ENCODE data around the gene OR5AS1.
"Not testable (repeated sequence)": the region's sequence is repeated elsewhere in the genome, so short reads cannot be mapped to it uniquely, and the experiment has no call there.

The OR5AS1 gene

DNA sequence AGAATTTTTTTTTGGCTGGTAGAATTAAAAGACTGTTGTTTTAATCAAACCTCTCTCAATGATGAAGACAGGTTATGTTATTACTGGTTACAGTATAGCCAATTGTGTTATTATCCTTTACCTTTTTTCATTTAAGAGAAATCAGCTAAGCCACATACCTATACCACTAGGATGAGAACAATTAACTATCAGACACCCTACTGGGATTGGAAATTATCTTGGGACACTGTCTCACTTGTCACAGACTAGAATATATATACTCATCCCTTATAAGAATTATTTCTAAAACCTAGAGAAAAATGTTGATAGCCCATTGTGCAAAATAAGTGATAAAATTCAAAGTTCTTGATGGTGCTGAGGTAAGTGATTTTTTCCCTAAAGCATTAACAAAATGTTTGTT is at the start of gene OR5AS1:
Gene OR5AS1, plus strand, starts transcription at position 301 of the 400 bp plus-strand sequence. CDS start 2,765 bp downstream, outside the sequence.
- DNase-seq (ENCODE audit: extremely low read depth in 1 of 2, low read depth in 1 of 2), result no peak

DNA sequence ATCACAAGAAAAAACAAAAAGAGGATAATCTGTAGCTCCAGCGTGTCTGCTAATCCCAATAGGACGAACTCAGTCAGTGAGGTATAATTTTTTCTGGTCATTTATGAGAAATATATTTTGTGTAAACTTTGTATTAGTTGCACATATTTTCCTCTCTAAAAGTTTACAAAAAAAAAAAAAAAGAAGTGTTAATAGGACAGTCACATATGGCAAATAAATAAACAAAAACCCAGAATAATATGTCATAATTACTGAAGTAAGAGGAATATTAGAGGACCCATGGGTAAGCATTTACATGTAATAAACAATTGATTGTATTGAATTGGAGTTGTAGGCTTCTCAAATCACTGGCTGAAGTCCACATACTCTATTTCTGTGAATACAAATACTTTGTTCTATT is 32.9 kb upstream of the OR5AS1 start, which contains the start of gene OR5F1:
Gene OR5F1, minus strand, starts transcription at position 101 of the 400 bp plus-strand sequence. Its CDS starts 0 bp downstream, at position 101.
- no peak for DNase-seq (ENCODE audit: extremely low read depth in 1 of 2, low read depth in 1 of 2)

DNA sequence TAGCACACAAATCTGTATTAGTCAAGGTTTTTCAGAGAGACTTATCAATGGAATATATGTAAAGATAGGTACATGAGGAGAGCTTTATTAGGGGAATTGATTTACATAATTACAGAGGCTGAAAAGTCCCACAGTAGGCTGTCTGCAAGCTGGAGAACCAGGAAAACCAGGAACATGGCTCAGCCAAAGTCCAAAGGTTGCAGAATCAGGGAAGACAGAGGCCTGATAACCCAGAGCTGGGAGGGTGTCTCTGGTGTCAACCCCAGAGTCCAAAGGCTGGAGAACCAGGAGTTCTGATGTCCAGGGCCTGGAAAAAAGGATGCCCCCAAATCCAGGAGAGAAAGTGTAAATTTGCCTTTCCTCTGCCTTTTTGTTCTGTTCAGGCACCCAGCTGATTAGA is 16.7 kb upstream of the OR5AS1 start:
- no peak for DNase-seq (ENCODE audit: extremely low read depth in 1 of 2, low read depth in 1 of 2)

DNA sequence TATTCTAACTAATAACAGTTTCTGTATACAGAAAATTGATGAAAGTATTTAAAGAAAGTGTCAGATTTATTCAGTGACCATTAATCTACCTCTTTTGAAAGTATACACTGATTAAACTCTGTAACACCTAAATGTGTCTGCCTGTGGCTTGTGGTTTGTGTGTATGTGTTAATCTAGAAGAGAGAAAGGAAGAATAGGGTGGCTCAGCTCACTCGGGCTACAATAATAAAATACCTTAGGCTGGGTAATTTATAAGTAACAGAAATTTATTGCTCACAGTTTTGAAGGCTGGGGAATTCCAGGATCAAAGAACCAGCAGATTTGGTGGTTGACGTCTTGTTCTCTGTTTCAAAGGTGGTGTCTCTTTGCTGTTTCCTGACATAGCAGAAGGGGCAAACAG is 13.6 kb upstream of the OR5AS1 start:
- no peak for DNase-seq (ENCODE audit: extremely low read depth in 1 of 2, low read depth in 1 of 2)

DNA sequence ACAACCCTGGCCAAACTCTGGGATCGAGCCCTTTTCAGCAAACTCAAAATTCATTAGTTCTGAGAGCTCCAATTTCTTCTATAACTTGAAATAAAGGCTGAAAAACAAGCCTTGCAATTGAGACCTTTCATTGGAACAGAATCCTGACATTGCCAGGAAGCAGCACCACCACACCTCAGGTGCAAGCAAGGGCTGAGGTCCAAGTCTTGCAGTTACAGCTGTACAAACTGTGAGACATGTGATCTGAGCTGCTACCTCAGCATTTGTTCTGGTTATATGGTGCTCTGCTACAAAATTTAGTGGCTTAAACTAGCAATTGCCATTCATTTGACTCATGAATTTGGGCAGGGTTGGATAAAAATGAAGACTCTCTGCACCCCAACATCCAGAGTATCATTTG is 18.1 kb downstream of the OR5AS1 start:
- DNase-seq (ENCODE audit: extremely low read depth in 1 of 2, low read depth in 1 of 2), result no peak

DNA sequence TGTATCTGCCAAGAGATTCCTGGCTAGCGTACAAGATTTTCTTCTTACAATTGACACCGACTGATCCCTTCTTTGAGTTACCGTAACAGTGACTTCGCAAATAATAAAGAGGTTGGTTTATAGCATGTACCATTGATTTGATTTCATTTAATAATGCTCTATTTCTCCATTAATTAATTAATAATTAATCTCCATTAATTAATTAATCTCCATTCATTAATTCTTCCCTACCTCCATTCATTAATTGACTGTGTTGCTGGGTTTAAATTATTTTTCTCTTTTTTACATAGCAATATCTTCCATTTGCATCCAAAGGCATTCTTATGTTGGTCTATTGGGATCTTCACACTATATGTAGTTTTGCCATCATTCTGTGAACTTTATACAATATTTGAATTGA is 21.0 kb downstream of the OR5AS1 start:
- no peak for DNase-seq (ENCODE audit: extremely low read depth in 1 of 2, low read depth in 1 of 2)

DNA sequence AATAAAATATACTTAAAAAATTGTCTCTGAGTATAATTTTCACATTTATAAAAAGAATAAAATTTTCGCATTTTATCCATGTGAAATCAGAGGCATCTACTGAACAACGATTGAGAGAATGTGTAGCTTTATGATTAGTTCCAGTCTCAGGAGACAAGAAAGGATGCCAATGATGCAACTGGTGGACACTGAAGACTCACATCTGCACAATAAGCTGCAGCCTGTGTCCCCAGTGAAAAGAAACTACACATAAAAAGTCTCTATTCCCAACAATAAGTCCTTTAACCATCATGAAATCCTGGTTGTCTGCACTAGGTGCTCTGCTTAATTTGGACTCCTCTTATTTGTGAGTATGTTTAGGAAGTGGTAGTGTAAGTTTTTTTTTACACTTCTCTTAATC is 22.0 kb downstream of the OR5AS1 start:
- no peak for DNase-seq (ENCODE audit: extremely low read depth in 1 of 2, low read depth in 1 of 2)

DNA sequence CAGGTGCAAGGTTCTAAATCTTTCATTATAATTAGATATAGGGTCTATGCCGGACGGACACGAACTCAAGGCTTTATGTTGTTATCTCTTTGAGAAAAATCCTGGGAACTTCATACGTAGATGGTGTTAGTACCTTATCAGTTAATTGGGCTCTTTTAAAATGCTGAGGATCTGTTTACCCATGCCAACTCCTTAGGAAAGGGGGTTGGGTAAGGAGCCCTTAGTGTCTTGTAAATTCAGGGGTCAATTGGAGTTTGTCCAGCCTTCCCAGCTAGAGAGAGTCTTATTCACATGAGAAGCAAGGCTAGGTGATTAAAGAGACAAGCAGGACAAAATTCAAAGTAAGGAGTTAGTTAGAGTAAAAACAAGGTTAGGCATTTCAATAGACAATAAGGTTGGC is 28.9 kb downstream of the OR5AS1 start:
- DNase-seq (ENCODE audit: extremely low read depth in 1 of 2, low read depth in 1 of 2), result not testable (repeated sequence)

DNA sequence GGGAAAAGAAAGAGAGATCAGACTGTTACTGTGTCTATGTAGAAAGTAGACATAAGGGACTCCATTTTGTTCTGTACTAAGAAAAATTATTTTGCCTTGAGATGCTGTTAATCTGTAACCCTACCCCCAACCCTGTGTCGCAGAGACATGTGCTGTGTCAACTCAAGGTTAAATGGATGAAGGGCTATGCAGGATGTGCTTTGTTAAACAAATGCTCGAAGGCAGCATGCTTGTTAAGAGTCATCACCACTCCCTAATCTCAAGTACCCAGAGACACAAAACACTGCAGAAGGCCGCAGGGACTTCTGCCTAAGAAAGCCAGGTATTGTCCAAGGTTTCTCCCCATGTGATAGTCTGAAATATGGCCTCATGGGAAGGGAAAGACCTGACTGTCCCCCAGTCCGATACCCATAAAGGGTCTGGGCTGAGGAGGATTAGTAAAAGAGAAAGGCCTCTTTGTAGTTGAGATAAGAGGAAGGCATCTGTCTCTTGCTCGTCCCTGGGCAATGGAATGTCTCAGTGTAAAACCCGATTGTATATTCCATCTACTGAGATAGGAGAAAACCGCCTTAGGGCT is 30.3 kb downstream of the OR5AS1 start:
- DNase-seq (ENCODE audit: extremely low read depth in 1 of 2, low read depth in 1 of 2), result not testable (repeated sequence)

DNA sequence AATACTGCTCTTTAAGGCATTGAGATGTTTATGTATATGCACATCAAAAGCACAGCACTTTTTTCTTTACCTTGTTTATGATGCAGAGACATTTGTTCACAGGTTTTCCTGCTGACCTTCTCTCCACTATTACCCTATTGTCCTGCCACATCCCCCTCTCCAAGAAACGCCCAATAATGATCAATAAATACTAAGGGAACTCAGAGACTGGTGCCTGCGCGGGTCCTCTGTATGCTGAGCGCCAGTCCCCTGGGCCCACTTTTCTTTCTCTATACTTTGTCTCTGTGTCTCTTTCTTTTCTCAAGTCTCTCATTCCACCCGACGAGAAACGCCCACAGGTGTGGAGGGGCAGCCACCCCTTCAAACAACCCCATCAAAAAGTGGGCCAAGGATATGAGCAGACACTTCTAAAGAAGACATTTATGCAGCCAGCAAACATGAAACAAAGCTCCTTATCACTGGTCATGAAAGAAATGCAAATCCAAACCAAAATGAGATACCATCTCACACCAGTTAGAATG is 30.9 kb downstream of the OR5AS1 start:
- DNase-seq (ENCODE audit: extremely low read depth in 1 of 2, low read depth in 1 of 2), result not testable (repeated sequence)

DNA sequence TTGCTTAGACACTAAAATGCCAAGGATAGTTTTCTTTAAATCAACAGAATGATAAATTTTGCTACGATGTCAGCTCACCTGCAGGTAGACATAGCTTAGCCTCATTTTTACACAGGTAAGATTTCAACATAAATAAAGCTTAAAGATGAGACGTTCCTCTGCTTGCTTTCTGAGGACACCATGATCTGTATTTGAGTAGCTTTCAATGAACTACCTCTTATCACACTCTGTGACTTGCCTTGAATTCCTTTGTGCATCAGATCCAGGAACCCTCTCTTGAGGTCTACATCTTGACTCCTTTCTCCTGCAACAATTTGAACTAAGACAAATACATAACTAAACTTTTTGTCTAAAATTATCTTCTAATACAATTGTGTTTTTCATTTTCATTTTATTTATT is 39.5 kb downstream of the OR5AS1 start:
- DNase-seq (ENCODE audit: extremely low read depth in 1 of 2, low read depth in 1 of 2), result no peak
